GM19351 (cell line): ENCODE measurements around the gene BEGAIN.

Source experiments
- ATAC-seq: cut with Tn5 transposase; IDR thresholded peaks from one replicate; pipeline ENCODE4 v1.9.1; 2021; ENCODE audit warnings: mild to moderate bottlenecking, moderate library complexity; ENCODE audit not compliant: unreplicated experiment

The BEGAIN gene

DNA sequence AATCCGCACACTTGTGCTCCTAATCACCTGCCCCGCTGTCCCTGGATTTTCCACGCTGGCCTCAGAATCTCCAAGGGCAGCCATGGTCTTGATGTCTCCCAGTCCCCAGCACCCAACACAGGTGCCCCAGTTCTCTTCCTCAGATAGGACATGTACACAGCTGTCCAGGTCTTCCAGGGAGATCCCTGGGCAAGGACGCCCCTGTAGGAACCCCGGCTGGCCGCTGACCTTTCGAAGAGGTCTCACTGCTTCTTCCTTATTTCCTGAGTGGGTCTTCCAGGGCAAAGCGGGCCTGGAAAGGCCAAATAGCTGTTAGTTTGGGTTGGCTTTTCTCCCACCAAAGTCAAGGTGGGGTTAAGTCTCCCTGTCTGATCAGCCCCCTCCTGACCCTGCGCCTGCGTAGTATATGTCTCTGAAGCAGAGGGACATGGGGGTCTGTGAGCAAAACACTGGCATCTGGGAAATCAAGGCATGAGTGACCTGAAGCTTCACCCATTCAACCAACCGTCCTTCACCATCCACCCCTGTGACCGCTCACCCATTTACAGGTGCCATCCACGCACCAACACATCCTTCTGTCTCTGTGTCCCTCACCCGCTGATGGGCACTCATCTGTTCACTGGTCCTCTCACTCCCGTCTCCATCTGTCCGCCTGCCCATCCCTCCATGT lies 4.6 kb downstream of the BEGAIN start:
- no peak for ATAC-seq

DNA sequence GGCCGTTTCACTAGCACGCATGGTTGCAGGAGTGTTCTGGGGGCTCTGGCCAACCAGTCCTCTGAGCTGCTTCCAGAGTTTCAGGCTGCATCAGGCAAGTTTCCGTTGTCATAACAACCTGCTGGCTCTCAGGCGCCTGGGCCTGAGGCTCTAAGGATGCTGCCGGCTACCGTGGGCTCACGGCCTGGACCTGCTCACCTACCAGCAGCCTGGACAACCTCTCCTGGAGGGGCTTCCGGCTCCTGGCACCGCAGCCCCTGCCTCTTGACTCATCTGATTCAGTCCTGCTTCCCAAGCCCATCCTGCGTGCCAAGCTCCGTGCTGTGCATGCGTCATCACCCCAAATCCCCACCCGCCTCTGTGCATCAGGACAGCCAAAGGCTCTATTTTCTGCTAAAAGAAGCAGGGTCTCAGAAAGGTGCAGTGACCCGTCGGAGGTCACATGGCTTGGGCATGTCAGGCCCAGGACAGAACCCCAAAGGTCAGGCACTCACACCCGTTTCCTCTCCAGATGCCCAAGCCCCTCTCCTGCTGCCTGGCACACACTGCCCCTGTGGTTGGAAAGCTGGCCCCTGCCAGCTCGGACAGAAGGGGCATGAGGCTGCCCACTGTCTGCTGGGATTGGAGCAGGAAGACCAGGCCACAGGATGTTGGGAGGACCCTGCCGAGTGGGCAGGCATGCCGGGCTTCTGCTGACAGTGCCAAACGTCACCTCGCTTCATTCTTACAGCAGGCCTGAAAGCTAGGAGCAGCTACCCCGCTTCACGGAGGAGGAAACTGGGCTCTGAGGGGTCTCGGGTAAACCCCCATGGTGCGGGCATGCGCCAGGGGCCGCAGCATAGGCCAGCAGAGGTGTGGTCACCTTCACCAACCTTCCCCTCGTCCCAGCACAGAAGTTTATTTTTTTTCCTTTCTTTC lies 5.7 kb downstream of the BEGAIN start:
- ATAC-seq, result no peak

DNA sequence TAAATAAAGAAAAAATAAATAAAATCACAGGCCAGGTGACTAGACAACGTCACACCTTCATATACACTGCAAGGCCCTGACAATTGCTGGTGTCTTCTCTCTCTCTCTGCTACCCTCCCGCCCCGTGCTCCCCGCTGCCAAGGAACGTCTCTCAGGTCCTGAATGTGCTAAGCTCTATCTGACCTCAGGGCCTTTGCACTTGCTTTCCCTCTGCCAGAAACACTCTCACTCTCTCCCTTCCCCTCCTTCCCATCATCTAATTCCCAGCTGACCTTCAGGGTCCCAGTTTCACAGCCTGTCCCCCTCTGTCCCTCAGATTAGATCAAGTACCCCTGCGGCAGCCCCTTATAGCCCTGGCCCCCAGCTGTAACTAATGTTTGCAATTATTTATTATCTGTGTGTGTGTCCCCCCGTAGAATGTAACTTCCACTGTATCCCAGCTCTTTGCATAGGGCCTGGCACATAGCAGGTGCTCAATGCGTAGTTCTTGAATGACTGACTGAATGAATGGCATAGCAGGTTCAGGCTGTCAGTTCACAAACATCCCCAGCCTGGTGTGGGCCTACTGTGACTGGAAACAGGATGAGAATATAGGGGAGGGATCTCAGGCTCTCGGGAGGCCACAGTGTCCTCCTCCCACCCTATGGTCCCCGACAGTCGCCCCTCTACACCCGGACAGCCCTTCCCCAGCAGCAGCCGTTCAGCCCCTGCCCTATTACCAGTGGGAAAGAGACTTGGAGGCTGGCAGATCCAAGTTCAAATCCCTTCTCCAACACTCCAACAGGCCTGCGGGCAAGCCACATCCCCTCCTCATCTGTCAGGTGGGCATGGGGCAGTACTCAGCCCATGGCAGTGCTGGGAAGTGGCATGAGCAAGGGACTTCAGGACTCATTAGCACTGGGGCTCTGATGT lies 6.6 kb downstream of the BEGAIN start:
- no peak for ATAC-seq

DNA sequence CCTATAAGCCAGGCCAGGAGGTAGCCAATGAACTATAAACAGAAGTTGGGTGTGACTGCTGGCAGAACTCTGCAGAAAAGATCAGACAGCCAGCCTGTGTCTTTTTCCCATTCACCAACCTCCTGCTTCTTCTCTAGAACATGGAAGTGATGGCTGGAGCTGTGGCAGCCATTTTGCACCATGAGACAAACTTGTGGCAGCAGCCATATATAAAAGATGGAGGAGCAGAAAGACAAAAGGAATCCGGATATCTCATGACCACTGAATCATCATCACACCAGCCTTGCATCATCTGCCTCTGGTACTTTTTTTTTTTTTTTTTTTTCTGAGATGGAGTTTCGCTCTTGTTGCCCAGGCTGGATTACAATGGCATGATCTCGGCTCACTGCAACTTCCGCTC lies 8.7 kb downstream of the BEGAIN start:
- ATAC-seq, result no peak

DNA sequence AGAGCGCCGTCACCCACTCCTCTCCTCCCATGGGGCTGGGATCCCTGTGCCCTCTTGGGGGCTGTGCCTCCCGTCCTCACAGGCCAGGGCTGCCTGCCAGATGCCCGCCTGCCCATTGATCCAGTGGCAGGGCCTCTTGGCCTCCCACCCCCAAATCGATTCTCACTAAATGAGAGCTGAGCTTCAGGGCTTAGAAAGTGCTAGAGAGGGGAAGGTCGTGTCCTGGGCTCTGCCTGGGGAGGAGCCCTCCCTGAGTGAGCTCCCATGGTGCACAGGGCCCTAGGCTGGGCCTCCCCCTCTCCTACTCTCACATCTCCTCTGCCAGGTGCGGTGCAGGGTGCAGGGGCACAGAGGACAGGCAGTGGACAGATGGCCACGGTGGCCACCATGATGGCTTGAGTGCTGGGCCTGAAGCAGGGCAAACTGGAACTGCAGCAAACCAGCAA lies 9.2 kb downstream of the BEGAIN start:
- no peak for ATAC-seq

DNA sequence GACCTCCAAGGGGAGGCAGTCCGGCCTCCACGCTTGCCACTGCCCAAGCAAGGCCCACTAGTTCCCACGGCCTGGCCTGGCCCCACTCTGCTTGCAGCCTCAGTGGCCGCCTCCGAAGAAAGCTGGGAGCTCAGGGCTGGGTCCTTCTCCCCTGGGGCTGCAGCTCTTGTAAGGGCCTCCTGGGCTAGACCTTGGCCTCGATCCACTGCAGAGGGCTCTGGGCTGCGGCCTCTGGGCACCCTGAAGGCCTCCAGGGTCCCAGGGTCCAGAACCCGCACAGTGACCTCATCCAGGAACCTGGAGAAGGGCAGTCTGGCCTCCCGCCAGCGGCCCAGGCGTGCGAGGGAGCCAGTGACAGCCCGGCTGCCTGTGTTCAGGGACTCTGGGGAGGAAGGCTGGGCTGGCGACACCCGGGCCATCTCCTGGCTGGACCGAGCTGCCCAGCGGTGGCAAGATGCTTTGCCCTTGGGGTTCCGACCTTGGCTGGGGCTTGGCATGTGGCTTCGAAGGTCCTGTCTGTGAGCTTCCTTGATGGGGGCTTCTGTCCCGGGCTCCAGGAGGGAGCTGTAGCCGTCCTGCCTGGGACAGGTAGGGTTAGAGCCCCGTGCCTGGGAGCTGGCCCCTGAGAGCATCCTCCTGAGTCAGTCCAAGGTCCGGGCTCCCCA lies 9.8 kb downstream of the BEGAIN start:
- ATAC-seq, result no peak

DNA sequence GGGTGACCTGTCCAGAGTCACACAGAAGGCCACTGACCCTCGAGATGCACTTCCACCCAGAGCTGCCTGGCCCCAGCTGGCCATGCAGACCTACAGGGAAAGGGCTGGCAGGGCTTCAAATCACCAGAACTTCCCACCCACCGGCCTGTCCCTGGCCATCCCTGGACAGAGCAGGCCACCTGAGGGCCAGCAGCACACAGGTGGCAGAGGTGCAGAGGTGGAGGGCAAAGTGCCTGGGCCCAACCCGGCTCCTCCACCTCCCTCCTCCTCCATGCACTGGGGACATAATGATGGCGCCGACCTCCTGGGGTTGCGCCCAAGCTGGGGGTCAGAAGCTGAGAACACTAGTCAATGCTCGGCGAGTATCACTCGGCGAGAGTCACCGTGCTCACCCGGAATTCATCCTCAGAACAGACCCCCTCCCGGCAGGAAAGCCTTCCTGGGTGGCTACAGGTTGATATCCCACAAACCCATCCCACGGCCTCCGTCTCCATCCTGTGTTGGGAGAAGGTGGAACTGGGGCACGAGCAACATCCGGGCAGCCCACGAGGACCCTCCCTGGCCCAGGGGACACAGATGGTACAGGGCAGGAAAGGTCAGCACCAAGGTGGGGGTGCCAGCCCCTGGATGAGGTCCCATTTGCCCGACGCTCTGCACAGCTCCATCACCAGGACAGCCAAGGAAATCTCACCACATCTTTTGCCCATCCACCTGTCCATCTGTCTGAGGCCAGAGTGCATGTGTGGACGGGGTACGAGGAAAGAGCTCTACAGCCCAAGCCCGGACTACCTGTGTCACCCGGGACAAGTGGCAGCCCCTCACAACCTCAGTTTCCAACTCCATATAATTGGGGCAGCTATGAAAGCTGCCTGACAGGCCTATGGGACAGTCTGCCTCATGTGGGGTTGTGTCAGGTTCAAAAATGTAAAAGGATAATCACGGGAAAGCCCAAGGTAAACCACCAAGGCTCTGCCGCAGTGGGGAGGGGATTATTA lies 10.8 kb downstream of the BEGAIN start:
- ATAC-seq, result no peak

DNA sequence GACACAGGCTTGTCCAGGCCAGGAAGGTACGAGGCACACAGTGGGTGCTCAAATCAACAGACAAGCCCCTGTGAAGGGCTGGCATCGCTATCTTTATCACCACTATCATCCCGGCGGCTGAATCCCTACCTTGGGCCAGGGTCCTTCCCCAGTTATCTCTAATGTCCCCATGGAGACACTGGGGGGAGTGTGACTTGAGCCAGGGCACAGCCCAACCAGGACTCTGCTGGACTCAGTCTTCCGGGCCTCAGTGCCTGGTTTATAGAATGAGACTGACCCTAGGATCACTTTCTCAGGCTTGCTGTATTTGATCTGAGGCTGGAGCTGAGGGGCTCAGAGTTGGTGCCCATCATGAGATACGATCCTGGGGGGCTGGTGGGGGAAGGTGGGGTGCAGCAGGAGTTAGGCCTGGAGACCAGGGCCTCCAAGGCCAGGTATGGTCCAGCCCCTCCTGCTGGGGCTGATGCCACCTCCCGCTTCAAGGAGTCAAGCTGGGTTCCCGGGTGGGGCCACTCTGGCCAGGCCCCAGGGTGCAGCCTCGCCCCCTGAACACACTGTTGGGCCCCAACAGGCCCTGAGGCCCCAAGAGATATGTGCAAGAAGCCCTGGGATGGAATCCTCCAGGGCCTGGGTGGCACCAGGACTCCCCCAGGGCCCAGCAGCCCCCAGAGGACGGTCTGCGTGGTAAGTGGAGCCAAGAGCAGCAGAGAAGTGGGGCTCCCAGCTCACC lies 11.8 kb downstream of the BEGAIN start:
- no peak for ATAC-seq

DNA sequence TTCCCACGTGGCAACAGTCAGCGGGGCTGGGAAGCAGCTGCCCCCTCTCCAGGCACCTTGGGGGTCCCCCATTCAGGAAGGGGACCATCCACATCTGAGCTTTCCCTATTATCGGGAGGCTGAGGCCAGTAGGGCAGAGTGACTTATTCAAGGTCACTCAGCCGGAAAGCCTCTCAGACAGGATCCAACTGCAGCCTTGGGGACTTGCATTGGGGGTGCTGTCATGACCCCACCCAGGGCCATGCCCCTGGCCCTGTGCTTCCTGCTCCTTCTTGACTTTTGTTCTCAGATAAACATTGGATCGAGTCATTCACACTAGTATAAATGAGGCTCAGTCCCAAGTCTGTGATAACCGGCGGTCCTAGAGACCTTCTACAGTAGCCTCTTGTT lies 12.6 kb downstream of the BEGAIN start:
- no peak for ATAC-seq

DNA sequence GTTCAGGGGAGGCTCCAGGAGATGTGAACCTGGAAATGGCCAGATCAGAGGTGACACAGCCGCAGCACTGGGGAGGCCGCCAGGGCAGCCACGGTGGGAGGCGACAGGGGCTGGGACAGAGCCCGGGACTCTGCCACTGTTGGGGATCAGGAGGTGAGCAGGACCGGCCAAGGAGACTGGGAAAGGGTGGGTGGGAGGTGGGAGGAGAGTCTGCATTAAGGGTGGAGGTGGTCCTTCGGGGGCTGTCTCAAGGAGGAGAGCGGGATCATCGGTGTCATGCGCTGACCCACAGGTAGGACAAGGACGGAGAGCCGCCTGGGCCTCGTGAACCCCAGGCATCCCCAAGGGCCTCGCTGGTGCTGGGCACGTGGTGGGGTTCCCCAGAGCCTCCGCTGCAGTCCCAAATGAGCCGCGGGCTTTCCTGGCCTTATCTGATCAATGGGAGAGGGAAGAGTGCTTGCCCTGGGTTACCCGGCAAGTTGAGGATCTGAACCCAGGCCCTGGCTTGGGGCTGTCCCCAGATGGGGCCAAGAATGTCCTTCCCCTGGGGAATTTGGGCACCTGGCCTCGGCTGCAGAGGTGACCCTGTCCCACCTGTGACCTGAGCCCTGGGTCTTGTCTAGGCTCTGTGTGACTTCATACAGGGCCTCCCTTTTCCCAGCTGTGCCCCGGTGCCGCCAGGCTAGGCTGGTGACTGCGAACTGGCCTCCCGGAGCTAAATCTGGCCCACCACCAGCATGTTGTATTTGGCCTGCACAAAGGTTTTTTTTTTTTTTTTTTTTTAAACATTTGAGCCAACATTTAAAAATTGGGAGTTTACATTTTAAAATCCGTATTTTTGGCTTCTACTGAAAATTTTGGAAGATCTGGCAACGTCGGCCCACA lies 13.2 kb downstream of the BEGAIN start:
- no peak for ATAC-seq

DNA sequence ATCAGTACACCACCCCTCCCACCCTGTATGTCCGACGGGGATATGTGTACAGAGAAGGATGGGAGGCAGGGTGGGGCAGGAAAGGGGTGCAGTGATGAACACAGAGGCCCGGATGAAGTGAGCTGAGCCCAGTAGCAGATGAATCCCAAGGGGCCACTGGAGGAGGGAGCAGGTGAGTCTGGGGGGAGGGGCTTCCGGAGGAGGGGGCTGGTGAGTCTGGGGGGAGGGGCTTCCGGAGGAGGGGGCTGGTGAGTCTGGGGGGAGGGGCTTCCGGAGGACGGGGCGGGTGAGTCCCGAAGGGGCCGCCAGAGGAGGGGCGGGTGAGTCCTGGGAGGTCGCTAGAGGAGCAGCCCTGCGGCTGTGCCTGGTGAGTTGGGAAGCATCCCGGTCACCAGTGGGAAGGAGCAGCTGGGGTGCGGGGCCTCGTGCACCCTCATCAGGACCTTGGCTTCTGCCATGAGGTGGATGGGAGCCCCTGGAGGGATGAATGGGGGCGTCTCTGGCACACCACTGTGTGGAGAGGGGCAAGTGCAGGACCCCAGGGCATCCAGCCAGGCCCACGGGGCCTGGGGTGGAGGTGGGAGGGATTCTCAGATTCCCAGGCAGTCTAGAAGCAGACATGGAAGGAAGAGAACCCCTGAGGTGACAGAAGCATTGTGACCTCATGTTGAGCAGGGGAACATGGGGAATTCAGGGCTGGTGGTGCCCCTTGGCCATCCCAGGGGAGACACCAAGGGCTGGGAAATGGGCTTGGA lies 14.0 kb downstream of the BEGAIN start:
- no peak for ATAC-seq

DNA sequence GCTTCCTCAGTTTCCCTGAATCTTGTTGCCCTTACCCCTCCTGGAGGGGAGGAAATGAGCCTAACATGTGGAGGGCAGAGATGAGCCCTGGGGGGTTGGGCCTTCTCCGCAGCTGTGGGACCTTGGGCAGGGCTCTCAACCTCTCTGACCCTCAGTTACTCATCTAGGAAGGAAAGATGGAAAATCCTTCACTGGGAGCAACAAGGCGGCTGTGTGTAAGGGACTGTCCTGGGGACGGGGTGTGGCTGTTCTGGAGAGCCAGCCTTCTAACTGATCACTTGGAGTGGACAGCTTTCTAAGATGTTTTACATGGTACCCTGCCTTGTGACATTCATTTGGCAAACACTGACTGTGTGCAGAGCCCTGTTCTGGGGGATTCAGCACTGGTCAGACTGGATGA lies 14.7 kb downstream of the BEGAIN start:
- no peak for ATAC-seq

DNA sequence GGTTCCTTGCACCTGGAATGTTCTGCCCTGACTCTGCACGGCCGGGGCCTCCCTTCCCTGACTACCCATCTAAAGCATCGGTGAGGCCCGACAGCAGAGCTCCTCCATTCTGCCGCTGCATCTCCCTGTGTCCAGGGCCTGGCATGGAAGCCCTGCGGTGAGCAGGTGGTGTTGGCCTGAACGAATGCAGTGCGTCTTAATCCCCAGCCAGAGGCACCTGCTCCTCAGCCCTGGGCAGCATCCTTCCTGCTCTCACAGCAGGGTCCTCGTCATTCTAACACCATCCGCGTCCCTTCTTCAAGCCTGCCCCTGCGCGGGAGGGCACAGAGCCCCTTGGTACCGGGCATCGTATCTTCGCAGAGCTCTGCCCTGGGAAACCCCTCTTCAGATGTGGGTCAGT lies 15.4 kb downstream of the BEGAIN start:
- no peak for ATAC-seq

DNA sequence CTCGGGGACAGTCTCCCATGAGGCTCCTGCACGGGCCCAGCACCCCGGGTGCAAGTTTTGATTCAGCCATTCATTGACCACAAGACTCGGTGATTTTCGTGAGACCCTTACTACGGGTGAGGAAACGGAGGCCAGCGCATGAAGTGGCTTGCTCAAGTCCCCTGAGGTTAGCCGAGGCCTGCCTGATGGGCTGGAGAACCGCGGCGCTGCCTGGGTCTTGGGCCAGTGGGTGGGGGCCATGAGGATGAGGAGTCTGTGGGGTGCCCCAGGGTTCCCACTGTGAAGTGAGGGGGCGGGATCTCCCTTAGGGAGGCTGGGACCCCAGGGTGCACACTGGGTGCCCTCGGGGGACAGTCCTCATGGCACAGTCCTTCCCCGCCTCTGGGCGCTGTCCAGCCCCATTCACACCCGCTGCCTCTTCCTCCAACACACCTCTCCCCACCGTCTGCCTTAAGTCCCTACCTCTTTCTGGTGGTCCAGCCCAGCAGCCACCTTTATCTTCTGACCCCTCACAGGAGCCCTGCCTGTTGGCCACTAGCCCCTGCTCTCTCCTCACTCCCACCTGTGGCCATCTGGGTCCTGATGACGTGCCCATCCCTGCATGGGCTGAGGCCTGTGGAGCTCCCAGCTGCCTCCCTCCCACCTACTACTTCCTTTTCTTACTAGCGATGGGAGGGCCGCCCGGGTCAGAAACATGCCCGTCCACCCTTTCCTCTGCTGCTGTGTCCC lies 16.3 kb downstream of the BEGAIN start:
- no peak for ATAC-seq

DNA sequence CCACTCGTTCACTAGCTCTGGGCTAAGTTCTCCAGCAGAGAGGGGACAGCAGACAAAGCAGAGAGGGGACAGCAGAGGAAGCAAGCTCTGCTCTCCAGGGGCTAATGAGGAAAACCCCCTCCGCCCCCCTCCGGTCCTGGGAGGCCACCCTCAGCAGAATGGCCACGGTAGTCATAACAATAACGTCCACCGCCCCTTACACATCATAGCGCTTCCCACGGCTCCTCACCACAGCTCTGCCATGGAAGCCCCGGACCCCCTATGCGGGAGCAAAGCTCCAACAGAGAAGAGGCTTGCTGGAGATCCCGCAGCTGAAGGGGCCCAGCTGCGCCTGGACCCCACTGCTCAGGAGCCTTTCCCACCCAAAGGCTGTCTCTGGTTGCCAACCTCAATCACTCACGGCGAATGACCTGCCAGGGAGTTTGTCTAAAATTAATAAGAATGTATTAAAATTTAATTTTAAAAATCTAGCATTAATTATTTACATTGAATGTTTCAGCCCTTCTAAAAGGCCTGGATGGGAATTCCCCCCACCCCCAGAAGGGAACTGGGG lies 17.4 kb downstream of the BEGAIN start:
- no peak for ATAC-seq
